Pancreas (tissue), 10 donors: Measurements from ENCODE around the gene WDPCP. TPM values are rescaled to one million over a fixed set of nuclear protein-coding genes. Genes with fewer than 3 reads are reported as not detected.
"Not testable (repeated sequence)": the region's sequence is repeated elsewhere in the genome, so short reads cannot be mapped to it uniquely, and the experiment has no call there.

Experiments
- ATAC-seq, 4 donors: fragments of 200-7000 bp; cut with Tn5 transposase; one replicate each; pipeline versions ENCODE4 v1.8.0 to v1.9.1; 2020; ENCODE audit warnings: mild to moderate bottlenecking in 4 of 4, moderate library complexity in 4 of 4
- DNase-seq, 6 donors: peaks; one replicate each; pipeline ENCODE4 v3.0.0-alpha.2; 2020
- FAIRE-seq: peaks from 2 replicates; lab custom pipeline; 2012; peaks lifted over from hg19 to GRCh38; lab: Jason Lieb, UNC
- H3K27ac ChIP-seq, 4 donors: fragments of 200-600 bp; sonication (generic); 1 replicate in 3 of 4; 2 replicates in 1 of 4; pipeline versions ENCODE4 v1.5.0 to v1.8.0; 2020
- H3K27me3 ChIP-seq, 4 donors: fragments of 200-600 bp; one replicate each; pipeline ENCODE4 v1.8.0; 2021
- H3K36me3 ChIP-seq, 3 donors: fragments of 200-600 bp; sonication (generic) in 1 of 3; one replicate each; pipeline versions ENCODE4 v1.5.0 to v1.8.0; 2020 to 2021
- H3K4me1 ChIP-seq, 3 donors: fragments of 200-600 bp; one replicate each; pipeline ENCODE4 v1.8.0; 2021
- H3K4me3 ChIP-seq, 4 donors: fragments of 200-600 bp; sonication (generic) in 2 of 4; one replicate each; pipeline versions ENCODE4 v1.5.0 to v1.8.0; 2020 to 2021
- H3K9me3 ChIP-seq, 4 donors: fragments of 200-600 bp; one replicate each; pipeline ENCODE4 v1.8.0; 2021
- WGBS, 2 donors: extraction: QIAGEN DNeasy Blood & Tissue Kit; methylation state at CpG; one replicate each; pipeline ENCODE4 v1.1.7; 2013; 5-methylcytosine and 5-hydroxymethylcytosine counted together
- intact Hi-C, 3 donors: fragments of 100-400 bp; cut with DNase I; formaldehyde crosslinking; loops; one replicate each; pipeline versions ENCODE4 v1.11.1 to v1.14.2; 2022
- polyA plus RNA-seq, 2 donors: library from polyadenylated mRNA; stranded (reverse); fragments of 200-250 nt; gene quantifications; one replicate each; pipeline ENCODE4 v1.2.3, GENCODE V29; 2013
- total RNA-seq, 6 donors: library from RNA; stranded (reverse); fragmentation: NEBNext Ultra II Directional in 4 of 6; extraction: Animal tissue kit (Norgen Biotek cat#: 25700) in 4 of 6; gene quantifications; one replicate each; pipeline versions ENCODE4 v1.2.1 to v1.2.4, GENCODE V29; 2021 to 2023
- TF ChIP-seq, protein P1 (sequence below), 4 donors: fragments of 200-600 bp; sonication (generic) in 3 of 4; IDR thresholded peaks; one replicate each; pipeline versions ENCODE4 v1.5.0 to v1.8.0; 2021; ENCODE audit warnings: antibody characterized with exemption in 4 of 4
- donor health status: healthy with polysubstance abuse.
- donor health status: DM: no; HTN: no; CAD: no; lungs with moderate emphysema.
- donor health status: DM: no; HTN: no; CAD: no.
- donor health status: control.
- donor health status: control.
- donor health status: Bipolar disorder and iron deficiency.
- donor health status: DM: yes; HTN: yes; CAD: no.
- donor health status: DM: no; HTN: no; CAD: no.
- donor health status: DM: no; HTN: no; CAD: no.
- donor health status: DM: yes; HTN: yes; CAD: no.

WDPCP gene
- total and polyA plus RNA-seq, 8 donors: 1.9 to 6.1 (median 4.2) TPM

DNA sequence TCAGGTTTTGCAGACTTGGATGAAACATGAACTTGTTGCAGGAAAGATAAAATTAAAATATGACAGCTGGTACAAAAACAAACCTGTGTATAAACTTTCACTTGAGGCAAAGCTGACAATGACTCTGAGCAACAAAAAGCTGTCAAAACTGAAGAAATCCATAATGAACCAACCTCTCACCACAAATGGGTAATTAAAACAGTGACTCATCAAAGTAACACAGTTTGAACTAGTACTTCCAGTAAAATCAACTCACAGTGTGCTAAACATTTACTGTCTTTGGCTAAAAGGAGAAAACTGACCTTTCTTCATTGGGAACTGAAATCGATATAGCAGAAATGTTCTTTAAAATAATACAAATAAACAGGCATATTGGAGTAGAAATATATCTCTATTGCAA is 209.7 kb downstream of the WDPCP start:
- no peak for FAIRE-seq

DNA sequence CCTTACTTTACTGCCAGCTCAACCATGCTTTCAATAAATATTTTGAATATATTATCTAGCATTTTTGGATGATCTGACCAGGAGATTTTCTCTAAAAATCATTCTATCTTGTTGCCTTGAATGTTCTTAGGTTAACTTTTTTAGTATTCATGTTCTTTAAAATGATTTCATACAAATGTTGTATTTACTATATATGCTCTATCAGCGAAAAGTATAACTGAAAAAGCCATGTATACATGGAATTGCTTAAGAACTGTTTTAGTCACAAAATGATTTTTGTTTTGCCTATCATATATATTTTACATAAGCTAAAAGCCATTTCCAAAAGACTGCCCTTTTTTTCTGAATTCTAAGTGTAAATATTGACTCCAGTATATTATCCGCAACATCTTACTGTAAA is 213.9 kb downstream of the WDPCP start:
- DNase-seq (no peak), FAIRE-seq (no peak), ATAC-seq (no peak)
- TF ChIP-seq, protein P1, sequence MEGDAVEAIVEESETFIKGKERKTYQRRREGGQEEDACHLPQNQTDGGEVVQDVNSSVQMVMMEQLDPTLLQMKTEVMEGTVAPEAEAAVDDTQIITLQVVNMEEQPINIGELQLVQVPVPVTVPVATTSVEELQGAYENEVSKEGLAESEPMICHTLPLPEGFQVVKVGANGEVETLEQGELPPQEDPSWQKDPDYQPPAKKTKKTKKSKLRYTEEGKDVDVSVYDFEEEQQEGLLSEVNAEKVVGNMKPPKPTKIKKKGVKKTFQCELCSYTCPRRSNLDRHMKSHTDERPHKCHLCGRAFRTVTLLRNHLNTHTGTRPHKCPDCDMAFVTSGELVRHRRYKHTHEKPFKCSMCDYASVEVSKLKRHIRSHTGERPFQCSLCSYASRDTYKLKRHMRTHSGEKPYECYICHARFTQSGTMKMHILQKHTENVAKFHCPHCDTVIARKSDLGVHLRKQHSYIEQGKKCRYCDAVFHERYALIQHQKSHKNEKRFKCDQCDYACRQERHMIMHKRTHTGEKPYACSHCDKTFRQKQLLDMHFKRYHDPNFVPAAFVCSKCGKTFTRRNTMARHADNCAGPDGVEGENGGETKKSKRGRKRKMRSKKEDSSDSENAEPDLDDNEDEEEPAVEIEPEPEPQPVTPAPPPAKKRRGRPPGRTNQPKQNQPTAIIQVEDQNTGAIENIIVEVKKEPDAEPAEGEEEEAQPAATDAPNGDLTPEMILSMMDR (IDR thresholded peaks at IDR 0.05): no peak
- Histone ChIP-seq H3K27me3 (no peaks in the 10 kb centered on the region), H3K36me3 (no peaks in the 10 kb centered on the region), H3K4me3 (no peak overlapping the region), H3K27ac (no peak overlapping the region), H3K4me1 (no peaks in the 10 kb centered on the region), H3K9me3 (no peaks in the 10 kb centered on the region)
- intact Hi-C loops: no loop called here
- 95 to 97% methylated on average over 2 of the region's 2 CpGs for WGBS, 2 donors

More for the DNA sequence above, 209.7 kb downstream of the WDPCP start:
- Histone ChIP-seq H3K27me3 (no peaks in the 10 kb centered on the region), H3K9me3 (no peaks in the 10 kb centered on the region), H3K4me1 (no peaks in the 10 kb centered on the region), H3K27ac (no peak overlapping the region), H3K36me3 (no peaks in the 10 kb centered on the region), H3K4me3 (no peak overlapping the region)
- DNase-seq (no peak), ATAC-seq (no peak)
- intact Hi-C loops: no loop called here
- TF ChIP-seq, protein P1 (IDR thresholded peaks at IDR 0.05): no peak
- whole genome bisulfite sequencing, 2 donors: 84 to 89% methylated on average over 1 of the region's 1 CpG

DNA sequence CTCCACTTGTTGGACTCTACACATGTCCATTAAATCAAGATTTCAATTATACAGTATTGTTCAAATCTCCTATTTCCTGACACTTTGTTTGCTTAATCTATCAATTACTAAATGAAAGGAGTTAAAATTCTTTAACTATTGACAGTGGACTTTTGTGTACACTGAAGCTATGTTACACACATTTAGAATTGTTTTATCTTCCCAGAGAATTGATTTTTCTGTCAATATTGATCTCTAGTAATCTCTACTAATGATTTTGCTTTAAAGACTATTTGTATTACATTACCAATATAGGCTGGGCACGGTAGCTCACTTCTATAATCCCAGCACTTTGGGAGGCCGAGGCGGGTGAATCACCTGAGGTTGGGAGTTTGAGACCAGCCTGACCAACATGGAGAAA is 215.7 kb downstream of the WDPCP start:
- FAIRE-seq (no peak), DNase-seq (no peak), ATAC-seq (no peak)
- TF ChIP-seq, protein P1 (IDR thresholded peaks at IDR 0.05): no peak
- Histone ChIP-seq H3K27ac (no peak overlapping the region), H3K4me1 (no peaks in the 10 kb centered on the region), H3K9me3 (no peaks in the 10 kb centered on the region), H3K36me3 (no peaks in the 10 kb centered on the region), H3K4me3 (no peak overlapping the region), H3K27me3 (no peaks in the 10 kb centered on the region)
- WGBS, 2 donors: 86 to 90% methylated on average over 3 of the region's 3 CpGs
- intact Hi-C loops: no loop called here

DNA sequence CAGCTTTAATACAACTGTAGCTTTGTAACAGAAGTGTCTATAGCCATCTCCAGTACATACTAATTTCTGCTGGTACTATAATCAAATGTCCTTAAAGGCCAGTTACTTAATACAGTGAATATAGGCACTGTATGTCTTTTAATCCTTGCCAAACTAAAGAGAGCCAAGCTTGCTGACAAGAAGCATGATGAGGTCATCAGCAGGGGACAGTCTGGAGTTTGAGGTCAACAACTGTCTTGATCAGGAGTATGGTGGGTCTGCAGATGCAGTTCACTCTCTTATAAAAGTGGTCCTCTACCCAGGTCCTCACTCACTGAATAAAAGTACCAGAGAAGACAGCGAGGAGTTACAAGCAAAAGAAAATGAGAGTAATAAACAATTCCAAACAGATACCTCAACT is 219.1 kb downstream of the WDPCP start:
- WGBS, 2 donors: 94 to 96% methylated on average over 1 of the region's 1 CpG
- H3K4me3 ChIP-seq: no peak overlapping the region

DNA sequence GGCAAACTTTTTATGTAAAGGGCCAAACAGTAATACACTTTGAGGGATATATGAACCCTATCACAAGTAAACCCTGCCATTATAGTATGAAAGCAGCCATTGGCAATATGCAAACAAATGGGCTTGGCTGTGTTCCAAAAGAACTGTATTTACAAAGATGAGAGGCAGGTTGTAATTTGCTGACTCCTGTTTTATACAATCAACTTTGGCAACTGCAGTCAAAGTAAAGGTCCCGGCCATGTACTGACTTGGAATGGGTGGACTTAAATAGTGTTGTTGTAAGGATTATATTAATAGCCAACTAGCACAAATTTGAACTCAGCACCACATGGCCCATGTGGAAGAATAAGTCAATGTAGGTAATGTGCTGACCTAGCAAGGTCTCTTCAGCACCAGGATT is 223.4 kb downstream of the WDPCP start:
- H3K27ac ChIP-seq: no peak overlapping the region
- H3K9me3 ChIP-seq: no peaks in the 10 kb centered on the region
- ATAC-seq (no peak), FAIRE-seq (no peak), DNase-seq (no peak)
- H3K27me3 ChIP-seq: no peaks in the 10 kb centered on the region
- intact Hi-C loops: no loop called here
- TF ChIP-seq, protein P1 (IDR thresholded peaks at IDR 0.05): no peak
- no peaks in the 10 kb centered on the region for H3K4me1 ChIP-seq
- no peak overlapping the region for H3K4me3 ChIP-seq
- H3K36me3 ChIP-seq: no peaks in the 10 kb centered on the region
- 76 to 77% methylated on average over 1 of the region's 1 CpG for WGBS, 2 donors

More for the DNA sequence above, 219.1 kb downstream of the WDPCP start:
- H3K9me3 ChIP-seq: no peaks in the 10 kb centered on the region
- H3K36me3 ChIP-seq: no peaks in the 10 kb centered on the region
- FAIRE-seq (no peak), ATAC-seq (no peak), DNase-seq (no peak)
- H3K27me3 ChIP-seq: no peaks in the 10 kb centered on the region
- TF ChIP-seq, protein P1 (IDR thresholded peaks at IDR 0.05): no peak
- intact Hi-C loops: no loop called here
- H3K4me1 ChIP-seq: no peaks in the 10 kb centered on the region
- H3K27ac ChIP-seq: no peak overlapping the region

DNA sequence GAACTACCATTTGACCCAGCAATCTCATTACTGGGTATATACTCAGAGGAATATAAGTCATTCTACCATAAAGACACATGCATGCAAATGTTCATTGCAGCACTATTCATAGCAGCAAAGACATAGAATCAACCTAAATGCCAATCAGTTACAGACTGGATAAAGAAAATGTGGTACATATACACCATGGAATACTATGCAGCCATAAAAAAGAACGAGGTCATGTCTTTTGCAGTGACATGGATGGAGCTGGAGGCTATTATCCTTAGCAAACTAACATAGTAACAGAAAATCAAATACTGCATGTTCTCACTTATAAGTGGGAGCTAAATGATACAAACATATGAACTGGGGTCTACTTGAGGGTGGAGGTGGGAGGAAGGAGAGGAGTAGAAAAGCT is 230.6 kb downstream of the WDPCP start:
- ATAC-seq, H3K27ac ChIP-seq, FAIRE-seq, H3K27me3 ChIP-seq, H3K4me3 ChIP-seq, H3K4me1 ChIP-seq, intact Hi-C loops, DNase-seq, H3K36me3 ChIP-seq, H3K9me3 ChIP-seq: not testable (repeated sequence)
- 45 to 58% methylated on average over 1 of the region's 1 CpG for WGBS, 2 donors
